ENCODE measurements around the gene PRPF19. TPM values are rescaled to one million over a fixed set of nuclear protein-coding genes. Genes with fewer than 3 reads are reported as not detected.

Gene PRPF19
- polyA plus RNA-seq, 1 of the 3 experiments (the other 2 are of a cell fraction): 58.9 TPM

DNA sequence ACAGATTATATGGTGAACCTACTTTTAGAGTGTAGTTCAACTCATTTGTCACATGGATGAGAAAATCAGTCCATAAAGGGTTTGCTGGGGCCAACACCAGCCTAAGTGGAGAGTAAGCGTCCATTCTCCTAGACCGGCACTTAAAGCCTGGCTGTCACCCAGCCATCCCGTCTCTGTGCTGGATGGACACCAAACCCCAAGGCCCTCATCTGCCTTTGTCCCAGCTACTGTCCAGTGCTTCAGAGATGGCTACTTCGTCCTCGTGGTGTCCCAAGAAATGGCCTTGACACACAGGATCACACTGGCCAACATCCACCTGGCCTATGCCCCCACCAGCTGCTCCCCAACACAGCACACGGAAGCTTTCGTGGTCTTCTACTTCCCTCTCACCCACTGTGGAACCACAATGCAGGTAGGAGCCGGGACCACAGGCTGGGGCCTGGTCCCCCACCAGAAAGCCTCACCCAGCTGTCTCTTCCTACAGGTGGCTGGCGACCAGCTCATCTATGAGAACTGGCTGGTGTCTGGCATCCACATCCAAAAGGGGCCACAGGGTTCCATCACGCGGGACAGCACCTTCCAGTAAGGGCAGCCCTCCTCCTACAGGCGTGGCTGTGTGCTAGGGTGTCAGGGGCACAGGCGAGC is 35.5 kb downstream of the PRPF19 start:
- no peaks in the 10 kb centered on the region for H3K27me3 ChIP-seq (ENCODE audit: insufficient read depth)
- H2AFZ ChIP-seq (ENCODE audit: low read depth): no peak overlapping the region
- H3K9me3 ChIP-seq: no peaks in the 10 kb centered on the region
- no peak overlapping the region for H3K27ac ChIP-seq (ENCODE audit: low read depth in 2 of 2, low read length in 1 of 2)
- H3K4me3 ChIP-seq (ENCODE audit: low read depth in 2 of 2, low read length in 1 of 2): no peak overlapping the region
- POLR2A ChIA-PET: no interaction called here
- 81% methylated on average over 9 of the region's 13 CpGs for WGBS (ENCODE audit: low lambda C conversion rate)
- H3K9ac ChIP-seq: no peak overlapping the region
- H3K36me3 ChIP-seq (replicated peaks in 1 of 2; ENCODE audit: control insufficient read depth in 1 of 2, insufficient read depth in 2 of 2, low read length in 1 of 2): no peaks in the 10 kb centered on the region
- no peaks in the 10 kb centered on the region for H4K20me1 ChIP-seq (ENCODE audit: insufficient read depth)
- TF ChIP-seq RXRA (IDR thresholded peaks at IDR 0.05; ENCODE audit: borderline replicate concordance, low read depth) (no peak), RAD21 (IDR thresholded peaks at IDR 0.05; ENCODE audit: low read length) (no peak), GABPA (IDR thresholded peaks at IDR 0.05; ENCODE audit: low read depth) (no peak), TEAD4 (IDR thresholded peaks at IDR 0.05; ENCODE audit: borderline replicate concordance, insufficient read depth) (no peak), RCOR1 (IDR thresholded peaks at IDR 0.05; ENCODE audit: low read length) (no peak), FOXJ3 (CRISPR knock-in tag; IDR thresholded peaks at IDR 0.05) (no peak), POLR2AphosphoS5 (IDR thresholded peaks at IDR 0.05; ENCODE audit: low read depth, low read length) (no peak), EZH2phosphoT487 (IDR thresholded peaks at IDR 0.05; ENCODE audit: borderline replicate concordance, low read depth) (no peak), CHD2 (IDR thresholded peaks at IDR 0.05; ENCODE audit: low read length, partially characterized antibody) (no peak), FOXM1 (IDR thresholded peaks at IDR 0.05; ENCODE audit: low read depth) (no peak), MEF2A (IDR thresholded peaks at IDR 0.05; ENCODE audit: borderline replicate concordance, low read depth) (no peak), NRF1 (IDR thresholded peaks at IDR 0.05; ENCODE audit: low read depth, low read length) (no peak), TAF1 (IDR thresholded peaks at IDR 0.05; ENCODE audit: borderline replicate concordance, low read depth, low read length) (no peak), SMC3 (IDR thresholded peaks at IDR 0.05; ENCODE audit: low read depth, low read length) (no peak), GATA2 (CRISPR knock-in tag; IDR thresholded peaks at IDR 0.05) (no peak), JUND (IDR thresholded peaks at IDR 0.05) (no peak)
- TF ChIP-seq, protein P1, sequence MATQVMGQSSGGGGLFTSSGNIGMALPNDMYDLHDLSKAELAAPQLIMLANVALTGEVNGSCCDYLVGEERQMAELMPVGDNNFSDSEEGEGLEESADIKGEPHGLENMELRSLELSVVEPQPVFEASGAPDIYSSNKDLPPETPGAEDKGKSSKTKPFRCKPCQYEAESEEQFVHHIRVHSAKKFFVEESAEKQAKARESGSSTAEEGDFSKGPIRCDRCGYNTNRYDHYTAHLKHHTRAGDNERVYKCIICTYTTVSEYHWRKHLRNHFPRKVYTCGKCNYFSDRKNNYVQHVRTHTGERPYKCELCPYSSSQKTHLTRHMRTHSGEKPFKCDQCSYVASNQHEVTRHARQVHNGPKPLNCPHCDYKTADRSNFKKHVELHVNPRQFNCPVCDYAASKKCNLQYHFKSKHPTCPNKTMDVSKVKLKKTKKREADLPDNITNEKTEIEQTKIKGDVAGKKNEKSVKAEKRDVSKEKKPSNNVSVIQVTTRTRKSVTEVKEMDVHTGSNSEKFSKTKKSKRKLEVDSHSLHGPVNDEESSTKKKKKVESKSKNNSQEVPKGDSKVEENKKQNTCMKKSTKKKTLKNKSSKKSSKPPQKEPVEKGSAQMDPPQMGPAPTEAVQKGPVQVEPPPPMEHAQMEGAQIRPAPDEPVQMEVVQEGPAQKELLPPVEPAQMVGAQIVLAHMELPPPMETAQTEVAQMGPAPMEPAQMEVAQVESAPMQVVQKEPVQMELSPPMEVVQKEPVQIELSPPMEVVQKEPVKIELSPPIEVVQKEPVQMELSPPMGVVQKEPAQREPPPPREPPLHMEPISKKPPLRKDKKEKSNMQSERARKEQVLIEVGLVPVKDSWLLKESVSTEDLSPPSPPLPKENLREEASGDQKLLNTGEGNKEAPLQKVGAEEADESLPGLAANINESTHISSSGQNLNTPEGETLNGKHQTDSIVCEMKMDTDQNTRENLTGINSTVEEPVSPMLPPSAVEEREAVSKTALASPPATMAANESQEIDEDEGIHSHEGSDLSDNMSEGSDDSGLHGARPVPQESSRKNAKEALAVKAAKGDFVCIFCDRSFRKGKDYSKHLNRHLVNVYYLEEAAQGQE (IDR thresholded peaks at IDR 0.05; ENCODE audit: low read depth, low read length): no peak
- TF ChIP-seq, protein P2, sequence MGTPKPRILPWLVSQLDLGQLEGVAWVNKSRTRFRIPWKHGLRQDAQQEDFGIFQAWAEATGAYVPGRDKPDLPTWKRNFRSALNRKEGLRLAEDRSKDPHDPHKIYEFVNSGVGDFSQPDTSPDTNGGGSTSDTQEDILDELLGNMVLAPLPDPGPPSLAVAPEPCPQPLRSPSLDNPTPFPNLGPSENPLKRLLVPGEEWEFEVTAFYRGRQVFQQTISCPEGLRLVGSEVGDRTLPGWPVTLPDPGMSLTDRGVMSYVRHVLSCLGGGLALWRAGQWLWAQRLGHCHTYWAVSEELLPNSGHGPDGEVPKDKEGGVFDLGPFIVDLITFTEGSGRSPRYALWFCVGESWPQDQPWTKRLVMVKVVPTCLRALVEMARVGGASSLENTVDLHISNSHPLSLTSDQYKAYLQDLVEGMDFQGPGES (IDR thresholded peaks at IDR 0.05; ENCODE audit: low read depth, low read length): no peak
- TF ChIP-seq, protein P3, sequence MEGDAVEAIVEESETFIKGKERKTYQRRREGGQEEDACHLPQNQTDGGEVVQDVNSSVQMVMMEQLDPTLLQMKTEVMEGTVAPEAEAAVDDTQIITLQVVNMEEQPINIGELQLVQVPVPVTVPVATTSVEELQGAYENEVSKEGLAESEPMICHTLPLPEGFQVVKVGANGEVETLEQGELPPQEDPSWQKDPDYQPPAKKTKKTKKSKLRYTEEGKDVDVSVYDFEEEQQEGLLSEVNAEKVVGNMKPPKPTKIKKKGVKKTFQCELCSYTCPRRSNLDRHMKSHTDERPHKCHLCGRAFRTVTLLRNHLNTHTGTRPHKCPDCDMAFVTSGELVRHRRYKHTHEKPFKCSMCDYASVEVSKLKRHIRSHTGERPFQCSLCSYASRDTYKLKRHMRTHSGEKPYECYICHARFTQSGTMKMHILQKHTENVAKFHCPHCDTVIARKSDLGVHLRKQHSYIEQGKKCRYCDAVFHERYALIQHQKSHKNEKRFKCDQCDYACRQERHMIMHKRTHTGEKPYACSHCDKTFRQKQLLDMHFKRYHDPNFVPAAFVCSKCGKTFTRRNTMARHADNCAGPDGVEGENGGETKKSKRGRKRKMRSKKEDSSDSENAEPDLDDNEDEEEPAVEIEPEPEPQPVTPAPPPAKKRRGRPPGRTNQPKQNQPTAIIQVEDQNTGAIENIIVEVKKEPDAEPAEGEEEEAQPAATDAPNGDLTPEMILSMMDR (IDR thresholded peaks at IDR 0.05): no peak
- TF ChIP-seq, protein P4, sequence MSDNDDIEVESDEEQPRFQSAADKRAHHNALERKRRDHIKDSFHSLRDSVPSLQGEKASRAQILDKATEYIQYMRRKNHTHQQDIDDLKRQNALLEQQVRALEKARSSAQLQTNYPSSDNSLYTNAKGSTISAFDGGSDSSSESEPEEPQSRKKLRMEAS (IDR thresholded peaks at IDR 0.05; ENCODE audit: low read depth): no peak
- DNase-seq: no peak
- no peaks in the 10 kb centered on the region for H3K9me2 ChIP-seq
- no peak overlapping the region for H3K4me2 ChIP-seq
- CTCF ChIA-PET: interaction anchor here (1.3 to 7.7 kb wide), 4 partner anchors 15 to 40 kb away, joined by 5 to 56 read pairs (median 10); no protein-coding TSS in a partner anchor
- peaks cover 0 to 8% of the 10 kb centered on the region in 2 experiments; a peak in 1 of 4 replicates for H3K4me1 ChIP-seq (ENCODE audit: control insufficient read depth in 1 of 2, insufficient read depth in 2 of 2, low read depth in 1 of 2, low read length in 1 of 2)
- H3F3A ChIP-seq (replicated peaks; ENCODE audit: insufficient read depth): no peaks in the 10 kb centered on the region
- H3K79me2 ChIP-seq (ENCODE audit: insufficient read depth): no peaks in the 10 kb centered on the region
